Muscle layer of duodenum (tissue), 2 donors: ENCODE data around the gene ACAP2.
"Not testable (repeated sequence)": the region's sequence is repeated elsewhere in the genome, so short reads cannot be mapped to it uniquely, and the experiment has no call there.

ENCODE experiments used
- H3K27ac ChIP-seq: one replicate; pipeline ENCODE4 v1.7.0; 2013; ENCODE audit warnings: mild to moderate bottlenecking, low read length
- H3K27me3 ChIP-seq: one replicate; pipeline ENCODE4 v1.7.0; 2013; ENCODE audit warnings: low read depth, mild to moderate bottlenecking, control low read depth, low read length
- H3K36me3 ChIP-seq, 2 donors: one replicate each; pipeline ENCODE4 v1.7.0; 2013; ENCODE audit warnings: low read length in 2 of 2, control low read depth in 1 of 2, mild to moderate bottlenecking in 1 of 2; ENCODE audit not compliant: insufficient read depth in 2 of 2, control insufficient read depth in 1 of 2
- H3K4me1 ChIP-seq, 2 donors: one replicate each; pipeline ENCODE4 v1.7.0; 2013; ENCODE audit warnings: low read length in 2 of 2, mild to moderate bottlenecking in 2 of 2, control low read depth in 1 of 2, moderate library complexity in 1 of 2; ENCODE audit not compliant: insufficient read depth in 2 of 2, control insufficient read depth in 1 of 2
- H3K4me3 ChIP-seq, 2 donors: one replicate each; pipeline ENCODE4 v1.7.0; 2013; ENCODE audit warnings: low read length in 2 of 2, low read depth in 1 of 2, mild to moderate bottlenecking in 1 of 2
- H3K9me3 ChIP-seq, 2 donors: one replicate each; pipeline ENCODE4 v1.7.0; 2013; ENCODE audit warnings: low read length in 2 of 2, control low read depth in 1 of 2, mild to moderate bottlenecking in 1 of 2; ENCODE audit not compliant: control insufficient read depth in 1 of 2
- donor health status: healthy.

ACAP2 gene

GRCh38 chr3:195385526-195385925, 57.3 kb downstream of the ACAP2 start:
- H3K27ac ChIP-seq: no peak overlapping the region
- H3K36me3 ChIP-seq: peaks cover 0 to 9% of the 10 kb centered on the region in 2 donors

GRCh38 chr3:195384952-195385351, 57.9 kb downstream of the ACAP2 start:
- Histone ChIP-seq H3K36me3 (peaks cover 0 to 9% of the 10 kb centered on the region in 2 donors), H3K27ac (no peak overlapping the region), H3K9me3 (no peaks in the 10 kb centered on the region), H3K4me3 (no peak overlapping the region), H3K4me1 (peaks cover 0 to 4% of the 10 kb centered on the region in 2 donors), H3K27me3 (no peaks in the 10 kb centered on the region)

More at GRCh38 chr3:195385526-195385925, 57.3 kb downstream of the ACAP2 start:
- no peaks in the 10 kb centered on the region for H3K9me3 ChIP-seq
- H3K4me1 ChIP-seq: peaks cover 0 to 4% of the 10 kb centered on the region in 2 donors
- no peaks in the 10 kb centered on the region for H3K27me3 ChIP-seq
- H3K4me3 ChIP-seq: no peak overlapping the region

- Histone ChIP-seq H3K4me3 (no peak overlapping the region), H3K27me3 (no peaks in the 10 kb centered on the region), H3K4me1 (no peaks in the 10 kb centered on the region), H3K36me3 (peaks cover 5 to 20% of the 10 kb centered on the region in 2 donors), H3K27ac (no peak overlapping the region), H3K9me3 (no peaks in the 10 kb centered on the region)
Measured at GRCh38 chr3:195372220-195372619, 70.6 kb downstream of the ACAP2 start.

GRCh38 chr3:195366200-195366925, 76.5 kb downstream of the ACAP2 start:
- Histone ChIP-seq H3K4me1 (no peaks in the 10 kb centered on the region), H3K9me3 (peaks cover 0 to 4% of the 10 kb centered on the region in 2 donors), H3K4me3 (no peak overlapping the region), H3K27me3 (no peaks in the 10 kb centered on the region), H3K36me3 (peaks cover 5 to 13% of the 10 kb centered on the region in 2 donors), H3K27ac (no peak overlapping the region)

- H3K27ac ChIP-seq: no peak overlapping the region
- H3K4me3 ChIP-seq: no peak overlapping the region
- H3K36me3 ChIP-seq: peaks cover 5 to 11% of the 10 kb centered on the region in 2 donors
- no peaks in the 10 kb centered on the region for H3K27me3 ChIP-seq
- H3K9me3 ChIP-seq: peaks cover 0 to 4% of the 10 kb centered on the region in 2 donors
- no peaks in the 10 kb centered on the region for H3K4me1 ChIP-seq
Measured at GRCh38 chr3:195365371-195365770, 77.4 kb downstream of the ACAP2 start.

- H3K4me3 ChIP-seq, H3K27ac ChIP-seq, H3K4me1 ChIP-seq, H3K36me3 ChIP-seq, H3K27me3 ChIP-seq, H3K9me3 ChIP-seq: not testable (repeated sequence)
Measured at GRCh38 chr3:195357797-195358196, 85.0 kb downstream of the ACAP2 start.

GRCh38 chr3:195356151-195357086, 86.4 kb downstream of the ACAP2 start:
- no peaks in the 10 kb centered on the region for H3K36me3 ChIP-seq
- H3K4me1 ChIP-seq: peaks cover 0 to 5% of the 10 kb centered on the region in 2 donors
- H3K27me3 ChIP-seq: no peaks in the 10 kb centered on the region
- no peak overlapping the region for H3K27ac ChIP-seq
- no peak overlapping the region for H3K4me3 ChIP-seq
- H3K9me3 ChIP-seq: no peaks in the 10 kb centered on the region

- not testable (repeated sequence) for H3K27me3 ChIP-seq, H3K9me3 ChIP-seq
Measured at GRCh38 chr3:195354009-195354408, 88.8 kb downstream of the ACAP2 start.

GRCh38 chr3:195352895-195353488, 89.8 kb downstream of the ACAP2 start:
- Histone ChIP-seq H3K36me3 (no peaks in the 10 kb centered on the region), H3K9me3 (no peaks in the 10 kb centered on the region), H3K27ac (no peak overlapping the region), H3K27me3 (no peaks in the 10 kb centered on the region), H3K4me1 (peaks cover 0 to 5% of the 10 kb centered on the region in 2 donors), H3K4me3 (no peak overlapping the region)

More at GRCh38 chr3:195354009-195354408, 88.8 kb downstream of the ACAP2 start:
- not testable (repeated sequence) for H3K36me3 ChIP-seq, H3K27ac ChIP-seq, H3K4me3 ChIP-seq, H3K4me1 ChIP-seq

GRCh38 chr3:195348426-195349115, 94.2 kb downstream of the ACAP2 start:
- H3K9me3 ChIP-seq: no peaks in the 10 kb centered on the region
- H3K36me3 ChIP-seq: no peaks in the 10 kb centered on the region
- H3K4me3 ChIP-seq: no peak overlapping the region
- H3K27ac ChIP-seq: no peak overlapping the region
- no peaks in the 10 kb centered on the region for H3K4me1 ChIP-seq
- no peaks in the 10 kb centered on the region for H3K27me3 ChIP-seq

- no peak overlapping the region for H3K27ac ChIP-seq
- peaks cover 6 to 10% of the 10 kb centered on the region in 2 donors for H3K36me3 ChIP-seq
- no peaks in the 10 kb centered on the region for H3K9me3 ChIP-seq
- H3K27me3 ChIP-seq: no peaks in the 10 kb centered on the region
- no peak overlapping the region for H3K4me3 ChIP-seq
- no peaks in the 10 kb centered on the region for H3K4me1 ChIP-seq
Measured at GRCh38 chr3:195337747-195338146, 105.1 kb downstream of the ACAP2 start.
